A549 treated with DMSO at 1 μM for 4 hours (cell line): ENCODE measurements around the gene GCSH. TPM values are rescaled to one million over a fixed set of nuclear protein-coding genes. Genes with fewer than 3 reads are reported as not detected.

Experiments
- total RNA-seq: library from RNA; stranded (reverse); fragments of 200-300 nt; extraction: Qiagen RNA extraction; gene quantifications from 5 replicates; pipeline ENCODE4 v1.2.3, GENCODE V29; 2022; ENCODE audit warnings: low read depth

Gene GCSH
- 52.3 to 68.0 TPM (median 61.2 TPM) in 5 replicates for total RNA-seq

DNA sequence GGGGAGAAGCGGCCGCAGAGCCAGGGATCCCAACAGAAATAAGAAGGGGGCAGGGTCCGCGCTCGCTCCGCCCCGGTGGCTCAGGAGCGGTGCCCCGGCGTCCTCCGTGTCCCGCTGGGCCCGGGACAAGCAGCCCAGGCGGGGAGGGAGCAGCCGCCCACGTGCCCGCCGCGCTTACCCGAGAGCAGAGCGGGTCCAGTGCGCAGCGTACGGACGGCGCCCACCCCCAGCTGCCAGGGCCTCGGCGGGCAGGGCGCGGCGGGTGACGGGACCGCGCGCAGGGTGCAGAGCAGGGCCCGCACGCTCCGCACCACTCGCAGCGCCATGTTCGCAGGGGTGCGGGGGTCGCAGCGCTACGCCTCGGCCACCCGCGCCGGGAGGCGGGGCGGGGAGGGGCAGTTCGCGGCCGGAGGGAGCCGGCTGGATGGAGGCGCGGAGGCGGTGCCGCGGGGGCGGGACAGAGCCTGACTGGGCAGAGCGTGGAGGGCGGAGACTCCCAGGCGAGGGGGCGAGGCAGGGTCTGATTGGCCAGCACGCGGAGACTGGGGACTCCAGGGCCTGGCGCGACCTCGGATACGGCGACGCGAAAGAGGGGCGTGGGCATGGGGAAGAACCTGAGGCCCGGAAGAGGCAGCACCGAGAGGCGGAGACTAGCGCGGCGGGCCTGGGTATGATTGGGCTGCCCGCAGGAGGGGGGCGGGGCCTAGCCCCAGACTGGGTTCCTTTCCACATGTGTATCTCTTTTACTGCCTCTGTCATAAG lies at the start of gene GCSH:
TSS of gene GCSH (minus strand) at position 443 of the 762 bp plus-strand sequence. CDS start at position 326, 117 bp downstream.

DNA sequence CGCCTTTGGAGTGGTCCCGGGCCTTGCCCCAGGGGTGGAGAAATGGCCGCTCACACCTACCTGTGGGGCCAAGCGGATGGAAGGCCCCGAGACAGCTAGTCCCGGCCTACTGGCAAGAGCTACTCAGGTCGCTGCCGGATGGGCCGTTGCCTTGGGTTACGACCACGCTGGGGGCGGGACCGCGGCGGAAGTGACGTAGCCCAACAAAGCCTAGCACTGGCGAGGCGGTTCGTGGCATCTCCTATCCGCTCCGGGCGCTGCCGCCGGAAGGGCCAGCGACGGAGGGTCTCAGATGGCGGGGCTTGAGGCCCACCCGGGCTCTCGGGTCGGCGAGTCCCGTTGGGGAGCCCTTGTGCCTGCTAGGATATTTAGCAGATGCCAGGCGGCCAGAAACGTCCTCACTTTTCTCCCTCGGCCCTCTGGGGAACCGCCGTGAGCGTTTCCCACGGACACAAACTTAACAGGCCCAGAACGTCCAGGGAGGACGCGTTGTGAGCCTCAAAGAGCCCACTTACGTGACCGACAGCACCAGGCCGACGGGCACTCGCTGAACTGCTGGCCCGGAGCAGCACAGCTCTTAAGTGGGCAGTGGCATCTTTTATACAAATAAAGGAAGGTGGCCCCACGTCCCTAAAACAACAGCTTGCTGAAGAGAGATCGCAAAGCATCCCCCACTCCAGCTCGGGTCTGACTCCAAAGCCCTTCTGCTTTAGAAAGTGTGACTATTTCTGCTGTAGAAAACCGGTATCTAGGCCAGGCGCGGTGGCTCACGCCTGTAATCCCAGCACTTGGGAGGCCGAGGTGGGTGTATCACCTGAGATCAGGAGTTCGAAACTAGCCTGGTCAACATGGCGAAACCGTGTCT lies 18.9 kb downstream of the GCSH start, which contains the start of gene C16orf46:
TSS of gene C16orf46 (minus strand) at position 163 of the 865 bp plus-strand sequence. CDS start 13,283 bp downstream, outside the sequence.

DNA sequence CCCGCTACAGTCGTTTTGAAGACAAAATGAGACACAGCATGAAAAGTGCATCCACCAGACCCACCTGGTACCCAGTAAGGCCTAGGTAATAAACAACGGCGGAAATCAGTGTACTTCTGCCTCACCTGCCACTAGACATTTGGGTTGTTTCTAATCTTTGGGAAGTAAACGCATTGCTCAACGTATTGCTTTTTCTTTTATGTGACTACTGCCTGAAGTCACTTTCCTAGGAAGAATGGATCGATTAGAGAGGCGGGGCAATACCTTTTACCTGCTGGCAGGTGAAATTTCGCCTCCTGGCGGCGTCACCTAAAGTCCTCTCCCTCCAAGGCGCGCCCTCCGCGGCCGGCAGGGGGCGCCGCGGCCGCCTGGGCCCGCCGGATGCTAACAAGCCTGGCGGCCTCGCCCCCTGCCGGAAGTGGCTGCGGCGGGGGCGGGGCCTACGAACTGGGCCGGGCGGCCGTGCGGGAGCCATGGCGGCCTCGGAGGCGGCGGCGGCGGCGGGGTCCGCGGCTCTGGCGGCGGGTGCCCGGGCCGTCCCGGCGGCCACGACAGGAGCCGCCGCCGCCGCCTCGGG lies 60.7 kb downstream of the GCSH start, which contains the start of gene ATMIN:
TSS of gene ATMIN (plus strand) at position 445 of the 577 bp plus-strand sequence. CDS start at position 474, 29 bp downstream.

Other genes starting within 250 kb of the GCSH start
- gene CMC2, start 89.5 kb downstream of the GCSH start, total RNA-seq, result 120 to 149 TPM (median 134 TPM) in 5 replicates
- gene CENPN, start 89.2 kb downstream of the GCSH start, total RNA-seq, result 69.2 to 116 TPM (median 72.9 TPM) in 5 replicates
- gene ATMIN, start 60.6 kb downstream of the GCSH start, total RNA-seq, result 29.2 to 38.5 TPM (median 36.0 TPM) in 5 replicates
- gene C16orf46, start 19.2 kb downstream of the GCSH start, total RNA-seq, result 0.57 to 1.6 TPM (median 0.92 TPM) in 5 replicates
- gene BCO1, start 142.3 kb upstream of the GCSH start, total RNA-seq, result 1.0 to 1.6 TPM (median 1.5 TPM) in 5 replicates
- 2.7 to 4.5 TPM (median 3.5 TPM) in 5 replicates for gene GAN, start 218.6 kb upstream of the GCSH start, total RNA-seq